PFSK-1 (cell line): ENCODE results near the gene SERGEF.

Source experiments
- SIN3A ChIP-seq: IDR thresholded peaks from 2 replicates; pipeline ENCODE4 v1.6.1; 2012; ENCODE audit warnings: mild to moderate bottlenecking, low read length, moderate library complexity, borderline replicate concordance; ENCODE audit not compliant: insufficient read depth
- TF ChIP-seq, protein P1 (sequence below), 2 experiments: IDR thresholded peaks; 2 replicates each; pipeline versions ENCODE4 v1.6.1 to v1.8.0; 2011 to 2012; ENCODE audit warnings: low read depth in 2 of 2, low read length in 2 of 2, control low read depth in 1 of 2, inconsistent platforms in 1 of 2, mild to moderate bottlenecking in 1 of 2, moderate library complexity in 1 of 2; ENCODE audit not compliant: insufficient read depth in 1 of 2

DNA sequence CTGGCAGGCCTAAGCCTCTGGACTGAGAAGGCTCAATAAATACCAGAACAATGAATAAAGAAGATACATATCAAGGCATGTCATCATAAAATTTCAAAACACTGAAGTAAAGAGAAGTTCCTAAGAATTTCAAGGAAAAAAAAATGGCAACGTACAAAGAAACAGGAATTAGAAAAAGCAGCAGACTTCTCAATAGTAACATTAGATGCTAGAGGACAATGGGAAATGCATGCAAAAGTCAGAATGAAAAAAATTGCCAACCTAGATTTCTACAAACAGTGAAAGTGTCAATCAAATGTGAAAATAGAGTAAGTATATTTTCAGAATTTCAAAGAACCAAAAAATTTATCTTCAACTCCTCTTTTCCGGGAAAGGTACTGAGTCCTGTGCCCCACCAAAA lies 153.3 kb downstream of the SERGEF start:
- TF ChIP-seq, protein P1, sequence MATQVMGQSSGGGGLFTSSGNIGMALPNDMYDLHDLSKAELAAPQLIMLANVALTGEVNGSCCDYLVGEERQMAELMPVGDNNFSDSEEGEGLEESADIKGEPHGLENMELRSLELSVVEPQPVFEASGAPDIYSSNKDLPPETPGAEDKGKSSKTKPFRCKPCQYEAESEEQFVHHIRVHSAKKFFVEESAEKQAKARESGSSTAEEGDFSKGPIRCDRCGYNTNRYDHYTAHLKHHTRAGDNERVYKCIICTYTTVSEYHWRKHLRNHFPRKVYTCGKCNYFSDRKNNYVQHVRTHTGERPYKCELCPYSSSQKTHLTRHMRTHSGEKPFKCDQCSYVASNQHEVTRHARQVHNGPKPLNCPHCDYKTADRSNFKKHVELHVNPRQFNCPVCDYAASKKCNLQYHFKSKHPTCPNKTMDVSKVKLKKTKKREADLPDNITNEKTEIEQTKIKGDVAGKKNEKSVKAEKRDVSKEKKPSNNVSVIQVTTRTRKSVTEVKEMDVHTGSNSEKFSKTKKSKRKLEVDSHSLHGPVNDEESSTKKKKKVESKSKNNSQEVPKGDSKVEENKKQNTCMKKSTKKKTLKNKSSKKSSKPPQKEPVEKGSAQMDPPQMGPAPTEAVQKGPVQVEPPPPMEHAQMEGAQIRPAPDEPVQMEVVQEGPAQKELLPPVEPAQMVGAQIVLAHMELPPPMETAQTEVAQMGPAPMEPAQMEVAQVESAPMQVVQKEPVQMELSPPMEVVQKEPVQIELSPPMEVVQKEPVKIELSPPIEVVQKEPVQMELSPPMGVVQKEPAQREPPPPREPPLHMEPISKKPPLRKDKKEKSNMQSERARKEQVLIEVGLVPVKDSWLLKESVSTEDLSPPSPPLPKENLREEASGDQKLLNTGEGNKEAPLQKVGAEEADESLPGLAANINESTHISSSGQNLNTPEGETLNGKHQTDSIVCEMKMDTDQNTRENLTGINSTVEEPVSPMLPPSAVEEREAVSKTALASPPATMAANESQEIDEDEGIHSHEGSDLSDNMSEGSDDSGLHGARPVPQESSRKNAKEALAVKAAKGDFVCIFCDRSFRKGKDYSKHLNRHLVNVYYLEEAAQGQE (IDR thresholded peaks at IDR 0.05; ENCODE audit: insufficient read depth in 1 of 2, low read depth in 2 of 2, low read length in 2 of 2) = no peak
- no peak for TF ChIP-seq SIN3A
